WTC11 (cell line): ENCODE results near the gene MS4A4A. TPM values are rescaled to one million over a fixed set of nuclear protein-coding genes. Genes with fewer than 3 reads are reported as not detected.
"Not testable (repeated sequence)": the region's sequence is repeated elsewhere in the genome, so short reads cannot be mapped to it uniquely, and the experiment has no call there.

Experiments used
- ATAC-seq: fragments of 200-7000 bp; cut with Tn5 transposase; 2 replicates; pipeline ENCODE4 v1.10.0; 2021; ENCODE audit warnings: mild to moderate bottlenecking, moderate library complexity
- CTCF ChIA-PET: fragments of 300-600 bp; sonication (Branson Sonifier 250); formaldehyde crosslinking; loops from one replicate; lab custom pipeline; 2021; ENCODE audit warnings: antibody characterized with exemption; lab: Charles Lee
- POLR2A ChIA-PET: fragments of 350-600 bp; sonication (Branson Sonifier 250); formaldehyde crosslinking; loops from one replicate; lab custom pipeline; 2021; ENCODE audit warnings: antibody characterized with exemption; lab: Charles Lee
- DNase-seq: peaks from one replicate; pipeline ENCODE4 v3.0.0; 2021; ENCODE audit warnings: low spot score
- H3K27ac Mint-ChIP-seq: 2 replicates; pipeline ENCODE4 v1.8.0; 2021; ENCODE audit warnings: mixed read lengths
- H3K27me3 Mint-ChIP-seq: 2 replicates; pipeline ENCODE4 v1.8.0; 2021; ENCODE audit warnings: low read depth, mild to moderate bottlenecking, moderate library complexity, mixed read lengths
- H3K36me3 Mint-ChIP-seq: 2 replicates; pipeline ENCODE4 v1.8.0; 2021; ENCODE audit warnings: mixed read lengths
- H3K4me1 Mint-ChIP-seq: 2 replicates; pipeline ENCODE4 v1.8.0; 2022; ENCODE audit warnings: mixed read lengths
- H3K4me3 Mint-ChIP-seq: 2 replicates; pipeline ENCODE4 v1.8.0; 2021; ENCODE audit warnings: mild to moderate bottlenecking, moderate library complexity, mixed read lengths
- H3K9me3 Mint-ChIP-seq: 2 replicates; pipeline ENCODE4 v1.8.0; 2021; ENCODE audit warnings: mixed read lengths
- ATF2 ChIP-seq: sonication (generic); formaldehyde crosslinking; IDR thresholded peaks from 2 replicates; pipeline ENCODE4 v1.8.1; 2022; ENCODE audit warnings: low read depth, missing genetic modification reagents, borderline replicate concordance
- CREB1 ChIP-seq: sonication (generic); formaldehyde crosslinking; IDR thresholded peaks from 2 replicates; pipeline ENCODE4 v1.8.0; 2023; ENCODE audit warnings: mild to moderate bottlenecking, missing genetic modification reagents
- ESRRA ChIP-seq: sonication (generic); formaldehyde crosslinking; IDR thresholded peaks from 2 replicates; pipeline ENCODE4 v1.8.1; 2022; ENCODE audit warnings: mild to moderate bottlenecking, missing genetic modification reagents, borderline replicate concordance
- ETV6 ChIP-seq: sonication (generic); formaldehyde crosslinking; IDR thresholded peaks from 2 replicates; pipeline ENCODE4 v1.8.1; 2022; ENCODE audit warnings: mild to moderate bottlenecking, missing genetic modification reagents
- FOXK1 ChIP-seq: sonication (generic); formaldehyde crosslinking; IDR thresholded peaks from 2 replicates; pipeline ENCODE4 v1.8.0; 2022; ENCODE audit warnings: mild to moderate bottlenecking, moderate library complexity, missing genetic modification reagents
- RELA ChIP-seq: sonication (generic); formaldehyde crosslinking; IDR thresholded peaks from 2 replicates; pipeline ENCODE4 v1.8.1; 2022; ENCODE audit warnings: missing genetic modification reagents, mild to moderate bottlenecking, borderline replicate concordance
- SP1 ChIP-seq: sonication (generic); formaldehyde crosslinking; conservative IDR thresholded peaks from 2 replicates; pipeline ENCODE4 v1.8.1; 2022; ENCODE audit warnings: missing genetic modification reagents
- USF2 ChIP-seq: sonication (generic); formaldehyde crosslinking; IDR thresholded peaks from 2 replicates; pipeline ENCODE4 v1.8.1; 2023; ENCODE audit warnings: mild to moderate bottlenecking, missing genetic modification reagents, moderate library complexity
- ZBTB21 ChIP-seq: sonication (generic); formaldehyde crosslinking; IDR thresholded peaks from 2 replicates; pipeline ENCODE4 v1.8.1; 2023; ENCODE audit warnings: mild to moderate bottlenecking, missing genetic modification reagents, borderline replicate concordance
- ZNF317 ChIP-seq: sonication (generic); formaldehyde crosslinking; IDR thresholded peaks from 2 replicates; pipeline ENCODE4 v1.8.1; 2023; ENCODE audit warnings: low read depth, mild to moderate bottlenecking, moderate library complexity, missing genetic modification reagents, borderline replicate concordance
- ZNF416 ChIP-seq: fragments of 250-450 bp; sonication (Bioruptor Pico); IDR thresholded peaks from 2 replicates; pipeline ENCODE4 v1.9.0; 2021; ENCODE audit warnings: mild to moderate bottlenecking, inconsistent platforms
- ZNF423 ChIP-seq: fragments of 250-450 bp; sonication (Bioruptor Pico); IDR thresholded peaks from 2 replicates; pipeline ENCODE4 v2.1.2; 2022; ENCODE audit warnings: mild to moderate bottlenecking, moderate library complexity
- ZNF671 ChIP-seq: fragments of 250-450 bp; sonication (Bioruptor Pico); IDR thresholded peaks from 2 replicates; pipeline ENCODE4 v1.8.0; 2021; ENCODE audit warnings: mild to moderate bottlenecking
- ZSCAN18 ChIP-seq: fragments of 250-450 bp; sonication (Bioruptor Pico); IDR thresholded peaks from 2 replicates; pipeline ENCODE4 v2.1.2; 2022; ENCODE audit warnings: mild to moderate bottlenecking, moderate library complexity
- total RNA-seq: library from RNA; stranded (reverse); gene quantifications from 3 replicates; pipeline ENCODE4 v1.2.3, GENCODE V29; 2021
- TF ChIP-seq, protein P1 (sequence below): sonication (generic); formaldehyde crosslinking; IDR thresholded peaks from 2 replicates; pipeline ENCODE4 v1.8.0; 2022; ENCODE audit warnings: mild to moderate bottlenecking, missing genetic modification reagents
- TF ChIP-seq, protein P2 (sequence below): sonication (generic); formaldehyde crosslinking; IDR thresholded peaks from 2 replicates; pipeline ENCODE4 v1.8.1; 2023; ENCODE audit warnings: mild to moderate bottlenecking, missing genetic modification reagents, borderline replicate concordance
- TF ChIP-seq, protein P3 (sequence below): sonication (generic); formaldehyde crosslinking; IDR thresholded peaks from 2 replicates; pipeline ENCODE4 v1.8.1; 2023; ENCODE audit warnings: mild to moderate bottlenecking, missing genetic modification reagents, moderate library complexity
- TF ChIP-seq, protein P4 (sequence below): sonication (generic); formaldehyde crosslinking; conservative IDR thresholded peaks from 2 replicates; pipeline ENCODE4 v1.8.1; 2022; ENCODE audit warnings: mild to moderate bottlenecking, missing genetic modification reagents

The MS4A4A gene
- total RNA-seq, 1 experiment from 2014 or later, result not detected

GRCh38 chr11:60285411-60286126 lies 5.1 kb downstream of the MS4A4A start:
- Mint-ChIP-seq H3K4me3 (peak overlapping the region; percentile 41), H3K9me3 (peaks cover 43% of the 10 kb centered on the region)
- H3K27me3 Mint-ChIP-seq, result not testable (repeated sequence)
- TF ChIP-seq, protein P1, sequence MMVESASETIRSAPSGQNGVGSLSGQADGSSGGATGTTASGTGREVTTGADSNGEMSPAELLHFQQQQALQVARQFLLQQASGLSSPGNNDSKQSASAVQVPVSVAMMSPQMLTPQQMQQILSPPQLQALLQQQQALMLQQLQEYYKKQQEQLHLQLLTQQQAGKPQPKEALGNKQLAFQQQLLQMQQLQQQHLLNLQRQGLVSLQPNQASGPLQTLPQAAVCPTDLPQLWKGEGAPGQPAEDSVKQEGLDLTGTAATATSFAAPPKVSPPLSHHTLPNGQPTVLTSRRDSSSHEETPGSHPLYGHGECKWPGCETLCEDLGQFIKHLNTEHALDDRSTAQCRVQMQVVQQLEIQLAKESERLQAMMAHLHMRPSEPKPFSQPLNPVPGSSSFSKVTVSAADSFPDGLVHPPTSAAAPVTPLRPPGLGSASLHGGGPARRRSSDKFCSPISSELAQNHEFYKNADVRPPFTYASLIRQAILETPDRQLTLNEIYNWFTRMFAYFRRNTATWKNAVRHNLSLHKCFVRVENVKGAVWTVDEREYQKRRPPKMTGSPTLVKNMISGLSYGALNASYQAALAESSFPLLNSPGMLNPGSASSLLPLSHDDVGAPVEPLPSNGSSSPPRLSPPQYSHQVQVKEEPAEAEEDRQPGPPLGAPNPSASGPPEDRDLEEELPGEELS (CRISPR knock-in tag), result peak; percentile 35; the same call in 1 of the 2 replicates
- TF ChIP-seq ESRRA (CRISPR knock-in tag), result peak; percentile 90
- 0 out of 2 replicates have a peak, but pooled peaks have one; percentile 26 for TF ChIP-seq USF2 (CRISPR knock-in tag)
- TF ChIP-seq ZNF423 (CRISPR knock-in tag), result 0 out of 2 replicates have a peak, but pooled peaks have one; percentile 22
- TF ChIP-seq FOXK1 (CRISPR knock-in tag), result peak; percentile 65
- TF ChIP-seq ETV6 (CRISPR knock-in tag), result 0 out of 2 replicates have a peak, but pooled peaks have one; percentile 42
- TF ChIP-seq, all 79 proteins: peak for 6; not testable (repeated sequence) for 73
- ATAC-seq (peak; percentile 60), DNase-seq (peak; percentile 27)
- peak overlapping the region; percentile 84 for H3K27ac Mint-ChIP-seq
- H3K4me1 Mint-ChIP-seq, result peaks cover 33% of the 10 kb centered on the region
- peaks cover 39% of the 10 kb centered on the region for H3K36me3 Mint-ChIP-seq
- POLR2A ChIA-PET, result not testable (repeated sequence)
- CTCF ChIA-PET, result interaction anchor here (0.9 to 1.4 kb wide), 2 partner anchors 11 to 333 kb away, joined by 3 to 4 read pairs; no protein-coding TSS in a partner anchor

- ATAC-seq (no peak), DNase-seq (no peak)
- peaks cover 3% of the 10 kb centered on the region for H3K27me3 Mint-ChIP-seq
- TF ChIP-seq SP1 (CRISPR knock-in tag) (no peak), ETV6 (CRISPR knock-in tag) (no peak), CREB1 (no peak), ZNF416 (CRISPR knock-in tag) (no peak), ESRRA (CRISPR knock-in tag) (no peak), ZNF671 (CRISPR knock-in tag) (no peak), RELA (no peak), ZBTB21 (CRISPR knock-in tag) (no peak), ZNF317 (CRISPR knock-in tag) (no peak), ZSCAN18 (CRISPR knock-in tag) (no peak), ATF2 (CRISPR knock-in tag) (no peak)
- TF ChIP-seq, protein P2, sequence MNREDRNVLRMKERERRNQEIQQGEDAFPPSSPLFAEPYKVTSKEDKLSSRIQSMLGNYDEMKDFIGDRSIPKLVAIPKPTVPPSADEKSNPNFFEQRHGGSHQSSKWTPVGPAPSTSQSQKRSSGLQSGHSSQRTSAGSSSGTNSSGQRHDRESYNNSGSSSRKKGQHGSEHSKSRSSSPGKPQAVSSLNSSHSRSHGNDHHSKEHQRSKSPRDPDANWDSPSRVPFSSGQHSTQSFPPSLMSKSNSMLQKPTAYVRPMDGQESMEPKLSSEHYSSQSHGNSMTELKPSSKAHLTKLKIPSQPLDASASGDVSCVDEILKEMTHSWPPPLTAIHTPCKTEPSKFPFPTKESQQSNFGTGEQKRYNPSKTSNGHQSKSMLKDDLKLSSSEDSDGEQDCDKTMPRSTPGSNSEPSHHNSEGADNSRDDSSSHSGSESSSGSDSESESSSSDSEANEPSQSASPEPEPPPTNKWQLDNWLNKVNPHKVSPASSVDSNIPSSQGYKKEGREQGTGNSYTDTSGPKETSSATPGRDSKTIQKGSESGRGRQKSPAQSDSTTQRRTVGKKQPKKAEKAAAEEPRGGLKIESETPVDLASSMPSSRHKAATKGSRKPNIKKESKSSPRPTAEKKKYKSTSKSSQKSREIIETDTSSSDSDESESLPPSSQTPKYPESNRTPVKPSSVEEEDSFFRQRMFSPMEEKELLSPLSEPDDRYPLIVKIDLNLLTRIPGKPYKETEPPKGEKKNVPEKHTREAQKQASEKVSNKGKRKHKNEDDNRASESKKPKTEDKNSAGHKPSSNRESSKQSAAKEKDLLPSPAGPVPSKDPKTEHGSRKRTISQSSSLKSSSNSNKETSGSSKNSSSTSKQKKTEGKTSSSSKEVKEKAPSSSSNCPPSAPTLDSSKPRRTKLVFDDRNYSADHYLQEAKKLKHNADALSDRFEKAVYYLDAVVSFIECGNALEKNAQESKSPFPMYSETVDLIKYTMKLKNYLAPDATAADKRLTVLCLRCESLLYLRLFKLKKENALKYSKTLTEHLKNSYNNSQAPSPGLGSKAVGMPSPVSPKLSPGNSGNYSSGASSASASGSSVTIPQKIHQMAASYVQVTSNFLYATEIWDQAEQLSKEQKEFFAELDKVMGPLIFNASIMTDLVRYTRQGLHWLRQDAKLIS (CRISPR knock-in tag), result no peak
- TF ChIP-seq, protein P3, sequence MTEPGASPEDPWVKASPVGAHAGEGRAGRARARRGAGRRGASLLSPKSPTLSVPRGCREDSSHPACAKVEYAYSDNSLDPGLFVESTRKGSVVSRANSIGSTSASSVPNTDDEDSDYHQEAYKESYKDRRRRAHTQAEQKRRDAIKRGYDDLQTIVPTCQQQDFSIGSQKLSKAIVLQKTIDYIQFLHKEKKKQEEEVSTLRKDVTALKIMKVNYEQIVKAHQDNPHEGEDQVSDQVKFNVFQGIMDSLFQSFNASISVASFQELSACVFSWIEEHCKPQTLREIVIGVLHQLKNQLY, result no peak
- TF ChIP-seq, protein P4, sequence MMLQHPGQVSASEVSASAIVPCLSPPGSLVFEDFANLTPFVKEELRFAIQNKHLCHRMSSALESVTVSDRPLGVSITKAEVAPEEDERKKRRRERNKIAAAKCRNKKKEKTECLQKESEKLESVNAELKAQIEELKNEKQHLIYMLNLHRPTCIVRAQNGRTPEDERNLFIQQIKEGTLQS (CRISPR knock-in tag), result no peak
- CTCF ChIA-PET, result interaction anchor here (1.3 kb wide), 1 partner anchor 31 kb away, joined by 3 read pairs; no protein-coding TSS in a partner anchor
- no peak overlapping the region for H3K27ac Mint-ChIP-seq
- POLR2A ChIA-PET, result no interaction called here
- H3K4me3 Mint-ChIP-seq, result no peak overlapping the region
- H3K36me3 Mint-ChIP-seq, result peaks cover 39% of the 10 kb centered on the region
- H3K9me3 Mint-ChIP-seq, result peaks cover 55% of the 10 kb centered on the region
- H3K4me1 Mint-ChIP-seq, result peaks cover 33% of the 10 kb centered on the region
Observed at GRCh38 chr11:60288531-60288930, 8.1 kb downstream of the MS4A4A start.
